Measurements from ENCODE around the gene SSBP2.
"Not testable (repeated sequence)": the region's sequence is repeated elsewhere in the genome, so short reads cannot be mapped to it uniquely, and the experiment has no call there.

SSBP2 gene

DNA sequence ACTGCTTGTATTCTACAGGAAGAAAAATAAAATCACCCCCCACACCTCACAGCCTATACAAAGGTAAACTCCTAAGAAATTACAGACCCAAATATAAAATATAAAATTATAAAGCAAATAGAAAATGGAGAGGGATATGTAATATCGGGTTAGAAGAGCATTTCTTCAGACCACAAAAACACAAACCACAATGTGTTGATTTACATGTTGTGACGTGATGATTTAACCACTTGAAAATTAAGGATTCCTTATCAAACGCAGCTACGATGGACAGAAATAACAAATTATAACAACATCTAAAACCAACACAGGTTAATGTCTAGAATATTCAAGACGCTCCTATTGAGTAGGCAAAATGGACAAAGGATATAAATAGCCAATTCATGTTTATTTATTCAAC, 26.3 kb downstream of the SSBP2 start:
- no peak for DNase-seq

DNA sequence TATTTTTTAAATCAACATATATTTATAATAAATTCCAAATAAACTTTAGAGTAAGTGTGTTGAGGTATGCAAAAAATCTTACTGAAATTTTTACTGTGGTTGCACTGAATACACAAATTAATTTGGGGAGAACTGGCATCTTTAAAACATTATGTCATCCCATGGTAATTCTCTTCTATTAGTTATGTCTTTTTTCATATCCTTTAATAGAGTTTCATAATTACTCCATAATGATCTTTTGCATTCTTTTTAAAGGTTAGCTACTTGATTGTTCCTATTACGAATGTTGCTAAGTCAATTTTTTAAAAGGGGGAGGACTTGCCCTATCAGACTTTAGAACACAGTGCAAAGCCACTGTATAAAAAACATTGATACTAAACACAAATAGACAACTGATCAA, 26.8 kb downstream of the SSBP2 start:
- DNase-seq: no peak

DNA sequence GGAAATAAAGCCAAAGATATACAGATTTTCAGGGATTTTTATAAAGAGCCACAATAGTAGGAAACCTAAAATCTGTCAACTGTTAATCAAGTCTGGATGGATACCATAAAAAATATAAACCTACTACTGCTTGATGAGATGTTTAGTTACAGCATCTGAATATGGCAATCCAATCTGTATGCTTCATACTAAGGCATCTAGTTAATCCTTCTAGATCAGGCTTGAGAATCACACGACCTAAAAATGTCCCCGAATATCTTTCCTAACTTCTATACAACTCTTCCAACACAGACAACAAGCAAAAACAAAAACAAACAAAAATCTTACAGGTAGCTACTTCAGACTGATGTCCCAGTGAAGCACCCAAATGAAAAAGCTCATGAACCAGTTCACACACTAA, 29.8 kb downstream of the SSBP2 start:
- no peak for DNase-seq

DNA sequence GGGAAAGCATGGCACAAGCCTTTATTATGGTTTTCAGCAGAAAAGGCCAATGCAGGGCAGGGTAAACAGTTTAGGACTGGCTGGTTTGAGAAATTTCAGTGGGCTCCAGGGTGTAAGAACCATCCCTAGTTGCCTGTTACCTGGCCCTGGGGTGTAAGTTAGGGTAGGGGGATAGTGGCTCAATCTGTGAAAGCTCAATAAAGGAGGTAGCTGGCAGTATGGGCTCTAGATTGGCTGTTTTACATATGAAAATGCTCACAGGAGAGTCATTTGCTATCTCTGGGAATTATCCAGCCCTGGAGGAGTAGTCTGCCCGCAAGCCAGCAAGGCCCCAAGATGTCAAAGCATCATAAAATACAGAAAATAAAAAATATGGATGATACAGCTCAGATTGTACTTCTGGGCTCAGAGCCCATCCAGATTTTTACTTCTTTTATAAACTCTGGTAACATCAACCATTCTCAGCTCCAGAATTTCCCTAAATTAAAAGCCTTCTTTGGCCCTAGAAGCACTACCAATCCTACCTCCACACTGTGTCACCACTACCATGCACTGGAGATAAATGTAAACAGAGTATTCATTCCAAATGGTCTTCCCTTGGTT, 31.1 kb downstream of the SSBP2 start:
- no peak for DNase-seq

DNA sequence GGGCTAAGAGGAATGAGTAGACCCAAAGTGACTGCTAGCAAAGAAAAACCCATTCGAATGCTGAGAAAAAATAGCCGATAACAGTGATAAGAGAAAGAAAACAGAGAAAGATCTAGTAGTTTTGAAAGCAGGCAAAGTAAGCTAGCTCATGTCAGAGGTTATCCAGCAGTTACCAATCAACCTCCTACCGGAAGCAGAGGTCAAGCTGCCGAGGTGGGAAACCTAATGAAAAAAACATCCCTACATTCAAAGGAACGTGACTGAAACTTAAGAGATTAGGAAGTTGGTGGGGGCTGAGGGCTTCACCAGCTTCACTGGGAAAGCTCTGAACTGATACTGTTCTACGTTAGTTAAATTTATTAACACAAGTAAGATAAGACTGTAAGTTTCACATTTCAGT, 32.6 kb downstream of the SSBP2 start:
- DNase-seq: no peak

DNA sequence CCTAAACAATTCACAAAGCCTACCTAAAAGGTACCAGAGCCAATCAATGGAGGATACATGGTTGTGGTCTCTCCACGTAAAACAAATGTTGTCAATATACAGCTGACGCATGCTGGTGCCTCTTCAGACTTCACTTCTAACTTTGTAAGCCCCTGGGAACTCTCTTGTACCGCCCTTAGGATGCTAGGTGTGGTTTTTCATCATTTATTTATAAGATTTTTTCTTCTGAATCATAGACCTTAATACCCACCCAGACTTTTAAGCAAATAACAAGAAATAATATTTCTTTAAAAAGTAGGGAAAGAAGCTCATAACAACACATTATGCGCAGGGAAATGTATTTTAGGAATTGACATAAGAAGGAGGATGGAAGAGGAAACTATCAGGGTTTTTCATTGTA, 33.0 kb downstream of the SSBP2 start:
- no peak for DNase-seq

DNA sequence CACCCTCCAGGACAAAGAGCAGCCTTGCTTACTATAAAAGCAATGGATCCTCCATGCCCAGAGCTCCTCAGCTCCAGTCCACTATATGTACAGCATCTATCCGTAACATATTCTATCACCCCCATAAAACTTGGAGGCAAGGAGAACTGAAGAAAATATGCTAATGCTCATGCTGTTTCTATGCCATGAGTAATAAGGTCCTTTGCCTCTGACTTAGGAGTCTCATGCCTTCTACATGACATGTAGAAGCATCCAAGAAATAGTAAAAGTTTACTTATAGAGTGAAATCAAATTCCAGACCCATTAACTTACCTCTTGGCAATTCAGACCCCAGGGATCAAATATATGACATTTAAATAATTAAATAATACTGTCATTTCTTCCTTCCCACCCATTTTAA, 33.7 kb downstream of the SSBP2 start:
- no peak for DNase-seq

DNA sequence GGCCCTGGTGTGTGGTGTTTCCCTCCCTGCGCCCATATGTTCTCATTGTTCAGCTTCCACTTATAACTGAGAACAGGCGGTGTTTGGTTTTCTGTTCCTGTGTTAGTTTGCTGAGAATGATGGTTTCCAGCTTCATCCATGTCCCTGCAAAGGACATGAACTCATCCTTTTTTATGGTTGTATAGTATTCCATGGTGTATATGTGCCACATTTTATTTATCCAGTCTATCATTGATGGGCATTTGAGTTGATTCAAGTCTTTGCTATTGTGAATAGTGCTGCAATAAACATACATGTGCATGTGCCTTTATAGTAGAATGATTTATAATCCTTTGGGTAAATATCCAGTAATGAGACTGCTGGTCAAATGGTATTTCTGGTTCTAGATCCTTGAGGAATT, 36.8 kb downstream of the SSBP2 start:
- not testable (repeated sequence) for DNase-seq

DNA sequence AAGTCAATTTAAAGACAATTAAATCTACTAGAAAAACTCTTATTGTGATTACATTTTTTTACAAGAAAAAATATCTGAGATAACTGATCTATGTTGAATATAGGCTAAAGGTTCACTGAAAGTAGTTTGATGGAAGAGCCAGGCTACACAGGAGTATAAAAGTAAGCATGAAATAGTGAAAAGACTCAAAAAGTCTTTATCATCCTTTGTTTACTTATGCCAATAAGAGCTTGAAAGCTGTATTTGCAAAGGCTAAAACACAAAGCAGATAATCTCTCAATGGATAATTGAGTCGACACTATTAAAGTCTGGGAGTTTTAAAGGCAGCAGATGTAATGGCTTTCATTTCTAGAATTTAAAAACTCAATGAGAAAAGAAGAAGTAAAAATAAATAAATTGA, 42.0 kb downstream of the SSBP2 start:
- no peak for DNase-seq

DNA sequence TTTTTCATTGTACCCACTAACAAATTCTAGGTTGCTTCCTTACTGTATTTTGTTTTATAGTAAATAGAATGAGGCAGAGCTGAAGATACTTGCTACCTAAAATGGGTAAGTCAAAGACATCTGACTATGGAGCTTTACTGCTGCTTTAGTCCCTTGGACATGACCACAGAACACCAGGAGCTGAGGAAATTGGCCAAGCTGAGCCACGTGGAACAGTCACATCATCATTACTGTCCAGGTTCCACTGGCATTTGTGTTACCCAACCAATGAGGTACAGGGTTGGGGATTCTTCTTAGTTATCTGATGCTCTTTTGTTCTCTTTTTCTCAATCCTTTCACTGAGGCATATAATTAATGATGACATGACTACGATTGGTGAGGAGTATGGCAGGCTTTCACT, 47.1 kb downstream of the SSBP2 start:
- no peak for DNase-seq

DNA sequence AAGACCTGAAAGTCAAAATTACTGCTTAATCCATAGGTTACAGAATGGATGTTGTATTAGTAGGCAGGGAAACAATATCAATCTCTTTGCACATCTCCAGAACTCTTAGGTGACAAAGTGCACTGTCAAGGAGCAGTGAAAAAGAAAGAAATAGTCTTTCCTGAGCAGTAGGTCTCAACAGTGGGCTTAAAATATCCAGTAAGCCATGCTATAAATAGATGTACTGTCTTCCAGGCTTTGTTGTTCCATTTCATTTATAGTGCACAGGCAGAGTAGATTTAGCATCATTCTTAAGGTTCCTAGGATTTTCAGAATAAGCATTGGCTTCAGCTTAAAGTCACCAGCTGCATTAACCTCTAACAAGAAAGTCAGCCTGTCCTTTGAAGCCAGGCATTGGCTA, 50.7 kb downstream of the SSBP2 start:
- no peak for DNase-seq

DNA sequence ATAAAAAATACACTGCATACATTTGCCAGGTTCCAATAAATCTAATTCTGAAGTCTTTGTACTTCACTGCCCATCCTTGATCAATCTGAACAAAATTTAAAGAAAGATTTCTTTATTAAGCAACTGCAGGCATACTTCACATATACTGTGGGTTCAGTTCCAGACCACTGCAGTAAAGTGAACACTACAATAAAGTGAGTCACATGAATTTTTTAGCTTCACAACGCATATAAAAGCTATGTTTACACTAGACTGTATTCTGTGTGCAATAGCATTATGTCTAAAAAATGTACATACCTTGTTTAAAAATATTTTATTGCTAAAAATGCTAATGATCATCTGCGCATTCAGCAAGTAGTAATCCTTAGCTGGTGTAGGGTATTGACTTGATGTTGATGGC, 52.1 kb downstream of the SSBP2 start:
- no peak for DNase-seq

DNA sequence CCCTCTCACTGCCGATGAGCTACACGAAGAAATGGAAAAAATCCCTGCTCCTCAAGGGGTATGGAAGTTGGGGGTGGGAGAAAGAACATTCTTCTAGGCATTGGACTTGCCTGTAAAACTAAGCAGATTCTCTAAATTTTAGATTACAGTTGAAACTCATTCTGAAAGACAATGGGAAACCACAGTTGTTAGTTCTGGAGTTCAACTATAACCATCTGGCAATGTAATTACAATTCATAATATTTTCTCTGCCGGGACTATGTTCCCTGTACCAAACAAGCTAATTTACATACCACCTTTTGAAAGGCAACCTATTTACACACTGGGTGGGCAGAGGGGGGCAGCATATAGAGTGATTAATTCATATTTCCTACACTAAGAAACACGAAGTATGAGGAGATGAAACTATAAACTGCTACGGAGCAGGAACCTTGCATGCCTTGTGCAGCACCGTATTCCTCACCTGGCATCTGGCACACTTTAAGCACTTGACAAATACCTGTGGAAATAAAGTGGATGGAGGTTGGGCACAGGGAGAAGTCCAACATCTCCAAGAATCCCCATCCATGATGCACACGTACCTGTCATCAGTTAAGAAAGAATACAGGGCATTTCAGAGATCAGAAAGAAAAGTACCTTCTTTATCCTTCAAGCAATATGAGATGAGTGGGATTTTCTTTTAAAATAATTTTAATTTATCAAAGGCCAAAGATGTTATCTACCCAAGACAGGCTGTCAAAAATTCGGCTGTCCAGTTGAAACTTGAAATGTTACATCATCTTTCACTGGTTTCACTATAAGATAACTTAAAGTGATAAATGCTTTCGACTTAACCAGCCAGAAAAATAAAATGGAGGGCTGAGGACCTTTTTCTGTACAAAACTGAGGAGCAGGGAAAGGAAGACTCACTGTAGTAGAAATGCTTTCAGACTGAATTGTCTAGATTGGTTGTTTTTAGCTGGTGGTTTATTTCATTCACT, 54.2 kb downstream of the SSBP2 start:
- no peak for DNase-seq

DNA sequence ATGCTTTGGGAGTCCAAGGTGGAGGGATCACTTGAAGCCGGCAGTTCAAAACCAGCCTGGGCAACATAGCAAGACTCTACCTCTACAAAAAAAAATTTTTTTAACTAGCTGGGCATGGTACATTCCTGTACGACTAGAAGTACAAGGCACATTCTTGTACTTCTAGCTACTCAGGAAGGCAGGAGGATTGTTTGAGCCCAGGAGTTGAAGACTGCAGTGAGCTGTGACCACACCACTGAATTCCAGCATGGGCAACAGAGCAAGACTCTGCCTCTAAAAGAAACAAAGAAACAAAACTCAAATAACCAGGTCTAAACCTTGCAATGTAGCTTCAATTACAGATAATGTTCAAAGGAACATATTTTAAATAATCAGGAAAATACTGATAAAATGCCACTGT, 56.2 kb downstream of the SSBP2 start:
- DNase-seq: no peak

DNA sequence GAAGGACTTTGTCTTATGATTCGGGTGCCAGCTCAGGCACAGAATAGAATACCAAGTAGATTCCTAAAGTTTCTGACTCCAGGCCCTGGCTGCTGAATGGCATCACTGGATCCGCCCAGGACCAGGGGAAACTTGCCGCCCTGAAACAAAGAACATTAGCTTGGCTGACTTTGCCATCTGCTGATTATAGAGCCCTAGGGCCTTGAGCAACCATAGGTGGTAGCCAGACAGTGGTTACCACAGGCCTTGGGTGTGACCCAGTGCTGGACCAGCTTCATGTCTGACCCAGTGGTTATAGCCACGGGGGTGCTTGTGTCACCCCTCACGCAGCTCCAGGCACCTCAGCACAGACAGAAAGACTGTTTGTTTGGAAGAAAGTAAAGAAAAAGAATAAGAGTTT, 62.7 kb downstream of the SSBP2 start:
- DNase-seq: no peak

DNA sequence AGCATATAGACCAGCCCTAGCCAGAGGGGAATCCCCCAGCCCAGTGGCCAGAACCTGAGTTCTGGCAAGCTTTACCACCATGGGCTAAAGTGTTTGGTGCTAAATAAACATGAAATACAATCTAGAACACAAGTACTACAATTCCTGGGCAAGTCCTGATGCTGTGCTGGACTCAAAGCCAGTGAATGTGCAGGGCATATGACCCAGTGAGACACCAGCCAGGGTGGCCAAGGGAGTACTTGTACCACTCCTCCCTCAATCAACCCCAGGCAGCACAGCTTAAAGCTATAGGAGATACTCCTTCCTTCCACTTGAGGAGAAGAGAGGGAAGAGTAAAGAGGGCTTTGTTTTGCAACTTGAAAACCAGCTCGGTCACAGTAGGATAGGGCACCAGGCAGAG, 63.6 kb downstream of the SSBP2 start:
- no peak for DNase-seq

DNA sequence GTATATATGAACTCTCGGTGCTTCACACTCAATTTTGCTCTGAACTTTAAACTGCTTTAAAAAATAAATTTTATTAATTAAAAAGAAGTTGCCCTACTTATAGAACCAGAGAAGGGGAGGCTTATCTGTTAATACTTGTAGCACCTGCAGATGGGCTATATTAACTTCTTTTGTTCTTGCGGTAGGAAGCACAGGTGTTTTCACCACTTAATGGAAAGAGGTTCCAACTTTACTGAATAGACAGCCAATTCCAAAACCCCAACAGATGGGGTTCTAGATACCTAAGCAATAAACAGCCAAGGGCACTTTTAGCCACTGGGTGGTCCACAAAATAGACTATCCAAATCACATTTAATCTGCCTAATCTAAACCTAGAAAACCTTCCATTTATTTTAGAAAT, 65.4 kb downstream of the SSBP2 start:
- DNase-seq: no peak

DNA sequence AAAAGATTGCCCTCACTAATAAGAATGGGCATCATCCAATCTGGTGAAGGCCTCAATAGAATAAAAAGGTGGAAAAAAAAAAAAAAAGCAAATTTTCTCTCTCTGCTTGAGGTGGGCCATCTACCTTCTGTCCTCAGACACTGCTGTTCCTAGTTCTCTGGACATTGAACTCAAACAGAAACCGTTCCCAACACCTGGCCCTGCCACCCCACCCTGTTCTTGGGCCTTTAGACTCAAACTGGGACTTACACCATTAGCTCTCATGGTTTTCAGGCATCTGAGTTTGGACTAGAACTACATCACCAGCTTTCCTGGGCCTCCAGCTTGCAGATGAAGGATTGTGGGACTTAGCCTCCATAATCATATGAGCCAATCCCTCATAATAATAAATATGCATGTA, 71.0 kb downstream of the SSBP2 start:
- no peak for DNase-seq

DNA sequence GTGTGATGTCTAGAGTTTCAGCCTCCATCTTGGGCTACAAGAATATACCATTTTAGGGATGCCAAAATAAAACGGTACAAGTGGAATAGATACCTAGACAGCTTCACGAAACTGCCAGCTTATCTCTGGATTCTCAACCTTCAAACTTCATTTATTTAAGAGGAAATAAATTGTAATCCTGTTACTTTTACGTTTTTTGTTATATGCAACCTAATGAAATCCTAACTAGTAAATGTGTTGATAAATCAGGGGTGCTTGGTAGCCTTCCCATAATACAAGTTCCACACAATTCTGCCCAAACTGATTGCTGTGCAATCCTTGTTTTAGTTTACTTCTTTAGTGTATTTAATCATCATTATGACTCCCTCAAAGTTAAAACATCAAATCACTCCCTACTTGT, 75.5 kb downstream of the SSBP2 start:
- DNase-seq: no peak

DNA sequence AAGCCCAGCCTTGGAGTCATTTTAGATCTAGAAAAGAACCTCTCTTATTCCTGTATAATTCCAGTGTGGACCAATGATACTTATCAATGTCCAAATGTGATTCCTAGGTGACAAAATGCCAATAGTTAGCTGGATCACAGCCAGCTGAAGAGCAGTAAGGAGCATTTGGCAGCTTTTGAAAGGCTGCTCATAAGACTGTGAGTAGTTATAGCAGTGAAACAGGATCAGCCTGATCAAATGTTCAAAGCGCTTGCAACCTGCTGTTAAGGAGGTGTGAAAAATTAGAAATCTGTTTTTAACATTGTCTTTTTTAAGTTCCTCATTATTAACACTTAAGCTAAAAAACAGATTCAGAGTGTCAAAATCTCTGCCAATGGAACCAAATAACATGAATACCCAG, 85.1 kb downstream of the SSBP2 start:
- no peak for DNase-seq

DNA sequence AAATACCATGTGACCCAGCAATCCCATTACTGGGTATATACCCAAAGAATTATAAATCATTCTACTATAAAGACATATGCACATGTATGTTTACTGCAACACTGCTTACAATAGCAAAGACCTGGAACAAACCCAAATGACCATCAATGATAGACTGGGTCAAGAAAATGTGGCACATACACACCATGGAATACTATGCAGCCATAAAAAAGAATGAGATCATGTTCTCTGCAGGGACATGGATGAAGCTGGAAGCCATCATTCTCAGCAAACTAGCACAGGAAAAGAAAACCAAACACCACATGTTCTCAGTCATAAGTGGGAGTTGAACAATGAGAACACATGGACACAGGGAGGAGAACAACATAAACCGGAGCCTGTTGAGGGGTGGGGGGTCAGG, 90.3 kb downstream of the SSBP2 start:
- DNase-seq: not testable (repeated sequence)

DNA sequence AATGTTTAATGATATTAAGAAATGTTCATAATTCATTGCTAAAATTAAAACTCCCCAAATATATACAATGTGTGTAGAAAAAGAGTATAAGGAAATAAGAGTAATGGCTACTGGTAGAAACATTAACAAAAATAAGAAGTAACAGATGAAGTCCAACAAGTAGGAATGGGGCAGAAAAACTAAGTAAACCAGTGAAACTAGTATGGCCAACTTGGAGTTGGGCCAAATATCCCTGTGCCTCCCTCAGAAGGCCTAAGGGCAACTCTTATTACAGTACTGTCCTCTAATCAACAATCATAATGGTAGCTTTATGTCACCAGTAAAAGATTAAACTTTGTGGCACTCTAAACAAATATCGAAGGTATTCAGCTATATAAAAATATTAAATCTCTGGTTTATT, 93.5 kb downstream of the SSBP2 start:
- no peak for DNase-seq

DNA sequence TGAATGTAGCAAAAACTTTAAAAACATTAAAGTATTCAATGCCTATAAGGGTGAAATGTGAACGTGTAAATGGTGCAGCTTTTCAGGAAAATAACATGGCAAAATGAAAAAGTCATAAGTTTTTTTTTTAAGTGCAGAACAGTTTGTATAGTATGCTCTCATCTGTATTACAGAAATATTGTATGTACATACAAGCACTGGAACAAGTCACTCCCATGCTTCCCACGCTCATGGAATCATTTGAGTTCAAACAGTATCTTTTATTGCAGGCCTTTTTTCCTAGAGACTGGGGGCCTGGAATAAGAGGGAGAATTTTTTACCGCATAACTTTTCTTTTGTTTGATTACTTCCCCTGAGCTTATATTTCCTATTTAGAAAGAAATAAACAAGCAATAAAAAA, 94.1 kb downstream of the SSBP2 start:
- no peak for DNase-seq

DNA sequence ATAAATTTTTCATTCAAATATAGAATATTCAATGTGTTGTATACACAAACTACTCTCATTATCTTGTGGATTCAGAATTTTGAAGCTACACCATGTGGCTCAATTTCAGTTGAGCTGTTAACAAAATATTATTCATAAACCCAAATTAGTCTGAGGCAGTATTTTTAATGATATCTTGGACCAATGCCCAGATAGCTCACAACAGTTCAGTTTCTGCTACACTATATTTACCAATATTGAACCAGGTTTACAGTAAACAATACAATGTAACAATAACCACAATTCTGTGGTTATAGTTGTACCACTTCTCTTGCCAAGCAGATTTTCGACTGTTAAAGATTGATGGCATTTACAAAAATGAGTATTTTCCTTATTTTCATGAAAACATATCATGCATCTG, 99.9 kb downstream of the SSBP2 start:
- no peak for DNase-seq

All from NCI-H748 treated with DMSO at 0.1 percent for 48 hours (cell line).